Gastrocnemius medialis (tissue), 4 donors: Measurements from ENCODE around the gene RRAS2.

Experiments
- CTCF ChIP-seq, 5 experiments: fragments of 450-650 bp in 3 of 5; fragments of 200-600 bp in 2 of 5; sonication (generic) in 2 of 5; IDR thresholded peaks in 4 of 5; conservative IDR thresholded peaks in 1 of 5; 1 replicate in 4 of 5; 2 replicates in 1 of 5; pipeline ENCODE4 v1.5.1; 2016 to 2019; ENCODE audit warnings: antibody characterized with exemption in 5 of 5, mild to moderate bottlenecking in 3 of 5, moderate library complexity in 3 of 5
- POLR2A ChIP-seq, 2 donors: fragments of 450-650 bp; IDR thresholded peaks; one replicate each; pipeline ENCODE4 v1.6.1; 2017; ENCODE audit warnings: antibody characterized with exemption in 2 of 2, mild to moderate bottlenecking in 2 of 2, moderate library complexity in 2 of 2

GRCh38 chr11:14315130-14315529, 43.9 kb downstream of the RRAS2 start:
- no peak for TF ChIP-seq POLR2A (IDR thresholded peaks at IDR 0.05)
- TF ChIP-seq CTCF (IDR thresholded peaks at IDR 0.05 in 4 of 5, conservative IDR thresholded peaks at IDR 0.05 in 1 of 5), result no peak
